DMS 273 (cell line): ENCODE measurements around the gene ICOSLG.
"Not testable (repeated sequence)": the region's sequence is repeated elsewhere in the genome, so short reads cannot be mapped to it uniquely, and the experiment has no call there.

Source experiments
- DNase-seq: peaks from one replicate; lab custom pipeline; 2025; ENCODE audit not compliant: unreplicated experiment; lab: John Stamatoyannopoulos, UW

ICOSLG gene

DNA sequence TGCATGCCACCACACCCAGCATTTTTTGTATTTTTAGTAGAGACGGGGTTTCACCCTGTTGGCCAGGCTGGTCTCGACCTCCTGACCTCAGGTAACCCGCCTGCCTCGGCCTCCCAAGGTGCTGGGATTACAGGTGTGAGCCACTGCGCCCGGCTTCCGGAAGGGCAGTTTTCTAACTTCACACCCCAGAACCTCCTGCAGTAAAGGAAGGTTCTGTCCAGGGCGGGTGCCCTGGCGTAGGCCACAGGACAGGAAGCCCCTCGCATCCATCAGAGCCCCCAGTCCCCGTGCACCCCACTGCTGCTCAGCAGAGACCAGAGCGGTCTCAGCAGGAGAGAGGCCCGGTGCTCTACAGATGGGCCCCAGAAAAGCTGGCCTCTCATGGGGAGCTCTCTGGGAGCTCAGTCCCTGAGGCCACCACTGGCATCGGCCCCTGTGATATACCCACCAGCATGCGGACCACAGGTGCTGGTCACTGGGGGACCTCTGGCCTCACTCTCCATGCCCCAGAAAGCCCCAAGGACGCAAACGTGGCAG is 25.1 kb upstream of the ICOSLG start:
- no peak for DNase-seq

DNA sequence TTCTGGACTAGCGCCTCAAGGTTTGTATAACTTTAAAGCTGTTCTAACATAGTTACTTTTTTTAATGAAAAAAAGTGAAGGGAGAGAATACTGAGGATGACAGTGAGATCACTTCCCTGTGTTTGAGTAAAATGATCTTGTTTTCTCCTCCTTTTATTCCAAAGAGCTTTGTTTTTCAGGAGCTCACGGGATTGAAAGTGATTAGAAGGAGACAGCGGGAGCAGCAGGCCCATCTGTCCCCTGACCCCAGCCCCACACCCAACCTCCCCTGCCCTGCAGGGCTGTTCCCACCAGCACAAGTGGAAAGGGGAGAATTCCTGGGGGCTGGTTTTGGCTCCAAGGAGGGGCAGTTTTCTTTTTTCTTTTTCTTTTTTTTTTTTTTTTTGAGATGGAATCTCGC is 23.0 kb upstream of the ICOSLG start:
- DNase-seq, result no peak

DNA sequence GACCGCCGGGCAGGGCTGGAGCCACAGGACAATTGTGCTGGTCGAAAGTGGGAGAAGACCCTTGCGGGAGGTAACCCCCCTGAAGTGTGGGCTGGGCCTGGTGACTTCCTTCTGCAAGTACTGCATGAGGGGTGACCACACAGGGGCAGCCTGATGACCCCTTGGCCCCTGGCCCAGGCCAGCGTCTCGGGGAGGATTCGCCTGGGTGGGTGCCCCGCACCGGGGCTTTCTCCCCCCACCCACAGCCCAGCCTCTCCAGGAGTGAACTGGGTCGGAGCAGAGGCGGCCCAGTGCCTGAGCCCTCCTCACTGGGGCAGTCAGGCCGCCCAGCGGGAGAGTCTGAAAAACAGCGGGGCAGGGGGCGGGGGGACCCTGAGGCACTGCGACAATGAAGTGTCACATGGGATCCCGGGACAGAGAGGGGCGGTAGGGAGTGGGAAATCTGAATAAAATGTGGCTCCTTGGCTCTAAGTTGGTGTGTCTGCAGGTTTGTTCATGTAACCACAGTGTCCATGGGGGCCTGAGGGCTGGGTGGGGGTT is 22.5 kb upstream of the ICOSLG start:
- DNase-seq, result no peak

DNA sequence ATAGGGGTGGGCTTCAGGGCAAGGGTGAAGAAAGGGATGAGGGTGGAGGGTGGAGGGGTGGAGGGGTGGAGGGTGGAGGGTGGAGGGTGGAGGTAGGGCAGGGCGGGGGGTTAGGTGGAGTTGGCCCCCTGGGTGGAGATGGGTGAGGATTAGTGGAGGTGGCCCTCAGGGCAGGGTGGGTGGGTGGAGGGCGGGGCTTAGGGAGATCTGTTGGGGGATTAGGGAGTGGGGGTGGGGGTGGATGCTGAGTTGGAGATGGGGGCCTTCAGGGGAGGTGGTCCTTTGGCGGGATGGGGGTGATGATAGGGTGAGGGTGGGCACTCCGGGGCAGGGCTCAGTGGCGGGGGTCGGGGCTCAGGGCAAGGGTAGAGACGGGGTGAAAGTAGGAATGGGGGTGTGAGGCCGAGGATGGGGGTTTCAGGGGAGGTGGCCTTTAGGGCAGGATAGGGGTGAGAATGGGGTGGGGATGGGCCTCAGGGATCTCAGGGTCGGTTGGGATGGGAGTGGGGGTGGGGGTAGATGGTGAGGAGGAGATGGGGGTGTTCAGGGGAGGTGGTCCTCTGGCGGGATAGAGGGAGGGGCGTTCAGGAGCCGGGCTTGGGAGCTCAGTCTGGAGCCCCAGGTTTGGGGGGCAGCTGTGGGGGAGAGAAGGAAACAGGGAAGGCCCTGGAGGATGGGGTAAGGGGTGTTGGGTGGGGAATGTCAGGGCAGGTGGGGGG is 21.8 kb upstream of the ICOSLG start:
- no peak for DNase-seq

DNA sequence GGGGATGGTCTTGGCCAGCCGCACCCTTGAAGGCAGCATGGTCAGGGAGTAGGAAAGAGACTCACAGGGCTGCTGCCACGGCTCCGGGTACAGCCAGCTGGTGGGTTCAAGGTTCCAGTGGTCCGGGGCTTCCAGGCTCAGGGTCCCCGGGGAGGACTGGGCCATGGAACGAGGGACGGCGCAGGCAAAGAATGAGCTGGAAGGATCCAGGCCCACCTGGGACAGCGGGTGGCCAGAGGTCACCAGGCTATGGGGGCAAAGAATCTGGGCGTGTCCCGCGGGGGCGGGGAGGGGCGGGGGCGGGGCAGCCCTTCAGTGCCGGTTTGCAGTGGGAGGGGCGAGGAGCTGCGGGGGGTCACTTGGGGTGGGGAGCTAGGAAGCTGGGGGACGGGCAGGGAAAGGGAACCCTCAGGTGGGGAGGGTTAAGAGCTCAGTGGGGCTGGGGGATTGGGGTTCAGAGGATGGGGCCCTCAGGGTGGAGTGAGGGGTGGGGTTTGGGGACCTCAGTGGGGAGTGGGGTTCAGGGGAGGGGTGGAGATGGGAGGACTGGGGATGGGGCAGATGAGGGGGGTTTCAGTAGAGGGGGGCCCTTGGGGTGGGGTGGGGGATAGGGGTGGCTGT is 21.0 kb upstream of the ICOSLG start, which contains the start of gene DNMT3L:
DNMT3L (minus strand) TSS at position 223 of the 621 bp plus-strand sequence. CDS start 638 bp downstream, outside the sequence.
- DNase-seq, result no peak

DNA sequence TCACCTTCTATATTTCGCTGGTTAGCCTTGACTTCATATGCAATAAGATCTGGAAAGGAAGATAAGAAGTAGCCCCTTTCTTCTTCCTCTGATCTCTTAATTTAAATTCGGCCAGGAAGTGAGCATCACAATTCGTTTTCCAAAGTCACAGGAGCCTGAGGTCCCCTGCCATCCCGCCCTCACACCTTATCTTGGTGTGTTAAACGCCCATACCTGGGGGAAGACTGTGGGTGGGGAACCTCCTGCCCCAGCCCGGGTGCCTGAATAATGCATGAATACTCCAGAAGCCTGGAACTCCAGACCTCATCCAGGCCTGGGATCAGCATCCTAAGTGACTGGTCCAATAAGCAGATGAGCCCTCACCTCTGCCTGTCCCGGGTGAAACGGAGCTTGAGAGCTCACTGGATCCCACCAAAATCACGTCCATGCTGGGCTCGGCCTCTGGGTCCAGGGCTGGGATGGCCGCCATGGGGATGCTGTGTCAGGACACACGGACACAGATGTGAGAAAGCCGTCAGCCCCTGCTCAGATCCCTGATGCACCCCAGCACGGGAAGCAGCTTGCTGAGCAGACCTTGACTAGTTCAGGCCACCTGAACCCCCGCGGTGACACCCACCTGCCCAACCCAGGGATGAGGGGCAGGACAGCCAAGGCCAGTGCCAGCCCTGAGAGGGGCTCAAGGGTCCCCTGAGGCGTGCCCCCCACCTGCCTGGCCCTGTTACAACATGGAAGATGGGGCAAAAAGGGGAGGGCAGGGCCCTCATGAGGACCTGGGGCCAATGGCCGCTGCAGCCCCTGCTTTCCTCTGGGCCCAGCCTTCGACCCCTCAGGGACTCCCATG is 20.3 kb upstream of the ICOSLG start:
- DNase-seq, result no peak

DNA sequence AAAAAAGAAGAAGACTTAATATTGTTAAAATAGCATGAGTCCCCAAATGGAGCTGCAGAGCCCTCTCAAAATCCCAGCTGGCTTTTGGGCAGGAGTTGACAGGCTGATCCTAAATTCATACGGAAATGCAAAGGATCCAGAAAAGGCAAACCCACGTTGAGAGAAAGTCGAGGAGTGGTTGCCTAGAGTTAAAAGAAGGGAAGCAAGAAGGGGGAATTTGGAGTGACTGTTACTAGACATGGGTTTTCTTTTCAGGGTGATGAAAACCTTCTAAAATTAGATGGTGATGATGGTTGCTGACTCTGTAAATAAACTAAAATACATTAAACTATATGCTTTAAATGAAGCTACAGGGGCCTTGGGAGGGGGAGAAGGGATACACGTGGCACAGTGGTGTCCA is 19.3 kb upstream of the ICOSLG start:
- DNase-seq, result no peak

DNA sequence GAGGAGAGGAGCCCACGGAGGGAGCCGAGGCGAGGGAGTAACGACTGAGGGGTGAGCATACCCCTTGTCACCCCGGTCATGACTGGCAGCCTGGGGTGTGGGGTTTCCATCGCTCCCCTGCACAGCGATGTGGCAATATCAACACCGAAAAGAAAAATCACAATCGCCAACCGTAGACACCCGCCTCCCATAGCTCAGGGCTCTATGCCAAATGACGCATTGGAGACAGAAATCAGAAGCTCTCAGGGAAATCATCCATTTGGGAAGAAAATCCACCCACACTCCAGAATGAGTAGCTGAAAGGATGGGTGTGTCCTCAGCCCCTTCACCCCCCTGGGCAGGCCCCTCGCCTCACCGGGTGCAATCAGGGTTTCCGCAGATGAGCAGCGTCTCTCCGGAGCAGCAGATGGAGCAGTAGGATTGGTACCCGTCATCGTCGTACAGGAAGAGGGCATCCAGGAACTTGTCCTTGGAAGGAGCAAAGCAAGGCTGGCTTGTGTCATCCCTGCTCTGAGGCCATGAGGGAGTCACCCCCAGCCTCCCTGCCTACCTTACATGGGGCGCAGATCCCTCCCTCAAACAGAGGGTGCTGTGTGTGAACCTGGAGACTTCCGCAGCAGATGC is 18.5 kb upstream of the ICOSLG start:
- peak; percentile 40 for DNase-seq

DNA sequence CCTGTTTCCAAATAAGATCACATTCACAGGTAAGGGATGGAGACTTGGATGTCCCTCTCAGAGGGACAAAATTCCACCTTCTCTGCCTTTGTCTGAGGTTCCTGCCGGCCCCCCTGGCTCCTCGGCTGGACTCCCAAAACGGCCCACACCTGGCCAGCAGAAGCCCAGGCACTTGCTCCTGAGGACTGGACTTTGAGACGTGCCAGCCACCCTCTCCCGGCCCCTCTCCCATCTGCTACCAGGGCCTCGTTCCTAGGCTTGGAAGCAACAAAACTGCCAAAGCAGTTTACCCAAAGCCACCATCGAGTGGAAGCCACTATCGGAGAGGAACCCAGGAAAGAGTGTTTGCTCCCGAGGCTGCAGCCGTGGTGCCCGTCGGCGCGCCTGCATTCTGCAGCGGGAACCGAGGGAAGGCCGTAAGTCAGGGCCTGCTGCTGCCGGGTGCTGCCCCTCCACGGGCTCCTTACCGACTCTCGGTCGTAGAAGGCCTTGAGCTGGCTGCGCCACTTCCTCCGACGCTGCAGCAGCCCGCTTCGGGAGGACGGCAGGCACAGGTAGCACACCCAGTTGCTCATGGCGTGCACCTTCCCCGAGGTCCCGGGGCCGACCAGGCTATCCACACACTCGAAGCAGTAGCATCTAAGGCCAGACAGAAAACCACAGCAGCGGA is 17.4 kb upstream of the ICOSLG start:
- no peak for DNase-seq

DNA sequence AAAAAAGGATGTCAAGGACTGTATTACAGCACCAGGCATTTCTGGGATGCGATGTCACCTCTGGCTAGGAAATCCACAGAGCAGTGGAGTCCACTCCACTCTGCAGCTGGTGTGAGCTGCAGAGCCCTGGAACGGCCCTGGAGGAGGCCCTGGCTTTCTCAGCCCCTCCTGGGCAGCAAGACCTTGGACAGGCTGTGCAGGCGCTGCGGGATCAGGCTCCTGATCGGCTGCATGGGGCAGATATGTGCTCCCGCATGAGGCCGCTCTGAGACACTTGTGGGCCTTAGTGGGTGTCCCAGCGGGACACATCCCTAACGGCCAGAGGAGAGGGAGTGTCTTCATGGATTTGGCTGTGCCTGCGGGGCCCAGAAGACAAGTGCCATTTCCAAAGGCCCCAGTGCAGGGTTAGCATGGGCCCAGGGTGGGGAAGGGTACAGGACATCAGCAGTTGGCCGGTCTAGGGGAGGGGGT is 14.8 kb upstream of the ICOSLG start:
- DNase-seq, result no peak

DNA sequence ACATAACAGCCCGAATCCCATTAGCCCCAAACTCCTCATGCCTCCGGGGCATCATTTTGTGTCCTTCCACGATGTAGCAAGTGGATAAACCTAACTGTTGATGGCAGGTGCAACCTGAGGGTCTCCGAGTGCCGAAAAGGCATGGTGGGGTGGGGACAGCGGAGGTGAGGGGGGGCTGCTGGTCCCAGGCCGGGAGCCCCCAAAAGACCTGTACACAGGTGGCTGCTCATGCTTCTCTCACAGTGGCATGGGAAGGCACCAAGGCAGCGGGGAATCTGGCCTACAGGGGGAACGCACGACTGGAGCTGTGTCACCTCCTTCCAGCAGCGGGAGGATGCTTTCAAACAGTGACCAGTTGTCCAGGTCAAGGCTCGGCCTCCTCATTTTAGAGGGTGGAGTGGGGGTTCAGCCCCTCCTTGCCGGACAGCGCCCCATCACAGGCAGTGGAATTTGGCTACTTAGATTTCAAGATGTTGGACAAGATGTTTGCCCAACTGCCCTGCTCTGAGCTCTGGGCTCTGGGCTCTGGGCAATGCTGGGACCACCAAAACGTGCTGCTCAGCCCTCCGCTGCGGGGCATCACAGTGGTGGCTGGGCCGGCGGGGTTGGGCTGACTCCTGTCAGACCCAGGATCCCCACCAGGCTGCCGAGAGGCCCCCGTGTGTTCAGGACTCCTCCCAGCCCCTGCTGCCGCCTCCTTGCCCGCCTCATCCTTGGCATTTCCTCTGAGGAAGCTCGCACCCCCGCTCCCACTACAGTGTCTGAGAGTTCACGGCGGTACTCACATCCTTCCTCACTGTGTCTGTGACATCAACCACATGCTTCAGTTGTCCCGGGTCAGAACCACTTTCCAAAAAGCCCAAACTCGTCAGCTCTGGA is 13.3 kb upstream of the ICOSLG start:
- DNase-seq, result no peak

DNA sequence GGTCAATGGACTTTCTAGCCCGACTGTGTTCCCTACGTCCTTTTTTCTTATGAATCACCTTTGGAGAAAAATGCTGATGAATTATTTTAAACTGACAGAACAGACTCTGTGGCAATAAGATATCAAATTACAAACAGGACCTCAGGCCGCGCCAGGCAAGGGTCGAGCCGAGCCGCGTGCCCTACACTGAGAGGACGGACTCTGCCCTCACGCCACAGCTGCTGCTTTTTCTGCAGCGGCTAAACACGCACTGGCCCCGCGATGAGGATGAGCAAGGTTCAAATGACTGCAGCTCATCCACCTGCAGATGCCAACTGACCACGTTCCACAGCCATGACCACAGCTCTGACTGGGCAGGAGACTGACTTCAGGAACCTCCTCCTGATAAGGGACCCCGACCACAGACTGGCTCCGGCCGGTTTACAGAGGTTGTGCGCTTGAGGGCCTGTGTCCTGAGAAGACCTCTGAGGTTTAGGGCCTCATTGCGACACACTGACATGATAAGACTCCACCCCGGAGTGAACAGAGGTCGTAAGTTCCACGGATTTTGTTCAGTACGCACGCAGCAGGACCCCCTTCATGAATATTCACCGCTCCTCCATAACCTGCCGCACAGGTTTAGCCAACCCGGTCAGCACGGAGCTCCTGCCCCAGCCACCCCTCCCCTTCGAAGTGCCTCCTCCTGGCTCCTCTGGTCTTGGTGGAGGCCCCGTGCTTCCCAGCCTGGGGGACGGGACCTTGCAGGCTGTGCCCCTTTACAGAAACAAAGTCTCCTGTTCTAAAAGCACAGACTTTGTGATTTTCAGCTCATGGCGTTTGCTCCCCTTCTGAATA is 8.7 kb upstream of the ICOSLG start:
- DNase-seq, result not testable (repeated sequence)

DNA sequence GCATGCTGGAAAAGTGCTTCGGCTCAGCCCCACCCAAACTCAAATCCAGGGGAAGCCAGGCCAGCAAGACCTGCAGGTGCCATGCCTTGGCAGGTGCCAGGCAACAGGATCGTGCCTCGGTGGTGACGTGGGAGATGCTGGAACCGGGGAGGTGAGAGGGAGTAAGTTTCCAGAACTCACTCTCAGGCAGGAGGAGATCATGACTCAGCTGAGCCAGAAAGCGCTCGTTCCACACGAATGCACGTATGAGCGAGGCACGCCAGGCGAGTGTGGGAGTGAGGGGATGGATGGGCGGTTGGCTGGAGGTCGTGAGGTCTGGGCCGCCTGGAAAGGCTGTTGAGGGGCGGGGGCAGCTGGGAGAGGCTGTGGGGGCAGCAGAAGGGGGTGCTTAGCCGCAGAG is 7.2 kb upstream of the ICOSLG start:
- DNase-seq, result not testable (repeated sequence)

DNA sequence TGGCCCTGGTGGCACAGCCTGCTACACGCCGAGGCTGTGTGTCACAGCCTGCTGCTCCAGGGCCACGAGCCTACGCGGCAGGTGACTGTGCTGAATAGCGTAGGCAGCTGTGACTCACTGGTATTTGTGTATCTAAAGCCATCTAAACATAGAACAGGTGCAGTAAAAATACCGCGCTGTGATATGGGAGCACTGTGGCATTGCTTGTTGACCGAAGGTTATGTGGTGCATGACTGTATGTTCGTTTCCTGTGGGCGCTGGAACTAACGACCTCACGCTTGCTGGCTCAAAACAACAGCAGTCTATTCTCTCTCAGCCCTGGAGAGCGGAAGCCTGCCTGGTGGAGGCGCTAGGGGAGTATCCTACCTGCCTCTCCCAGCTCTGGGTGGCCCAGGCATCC is 3.2 kb upstream of the ICOSLG start:
- not testable (repeated sequence) for DNase-seq

DNA sequence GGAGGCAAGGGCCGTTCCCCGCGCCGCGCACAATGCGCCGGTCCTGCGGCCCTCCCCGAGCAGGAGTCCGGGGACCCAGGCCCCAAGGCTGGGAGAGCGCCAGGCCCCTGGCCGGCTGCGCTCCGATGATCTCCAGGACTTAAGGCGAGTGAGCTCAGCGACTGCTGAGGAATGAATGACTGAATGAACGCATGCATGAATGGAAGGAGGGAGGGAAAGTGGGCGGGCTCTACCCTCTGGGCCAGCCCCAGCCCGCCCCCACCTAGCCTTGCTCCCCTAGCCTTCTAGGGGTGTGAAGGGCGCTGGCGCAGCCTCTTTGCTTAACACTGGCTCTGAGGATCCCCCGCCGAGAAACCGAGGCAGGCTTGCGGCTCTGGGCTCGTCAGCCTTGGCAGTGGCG is 538 bp upstream of the ICOSLG start:
- not testable (repeated sequence) for DNase-seq

DNA sequence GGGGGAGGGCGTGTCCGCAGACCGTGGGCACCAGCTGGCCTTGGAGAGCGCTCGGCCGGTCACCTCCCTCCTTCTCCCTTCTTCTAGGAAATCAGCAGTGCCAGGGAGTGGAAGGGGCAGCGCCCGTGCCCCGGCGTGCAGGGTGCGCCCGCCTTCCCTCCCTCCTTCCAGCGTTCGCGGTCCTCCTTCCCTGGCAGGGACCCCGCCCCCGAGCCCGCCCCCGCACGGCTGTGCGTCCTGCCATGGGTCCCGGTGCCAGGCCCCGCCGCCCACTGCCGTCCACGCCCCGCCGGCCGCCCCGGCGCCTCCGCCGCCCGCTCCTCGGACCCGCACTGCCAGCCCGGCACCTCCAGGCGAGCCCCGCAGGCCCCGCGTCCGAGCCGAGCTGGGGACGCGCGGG is 390 bp downstream of the ICOSLG start:
- DNase-seq, result not testable (repeated sequence)

DNA sequence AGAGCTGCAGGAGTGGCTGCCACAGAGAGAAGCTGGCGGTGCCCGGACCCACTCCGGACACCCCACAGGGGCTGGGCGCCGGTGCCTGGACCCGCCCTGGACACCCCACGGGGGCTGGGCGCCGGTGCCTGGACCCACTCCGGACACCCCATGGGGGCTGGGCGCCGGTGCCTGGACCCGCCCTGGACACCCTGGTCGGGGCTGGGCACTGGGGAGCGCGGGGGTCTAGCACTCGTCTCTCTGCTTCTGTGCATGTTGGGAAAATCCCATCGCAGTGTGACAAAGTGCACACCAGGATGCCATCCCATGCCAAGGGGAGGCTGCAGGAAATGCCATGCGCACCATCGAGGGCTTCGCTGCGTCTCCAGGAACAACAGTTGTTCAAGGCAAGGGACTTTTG is 11.2 kb downstream of the ICOSLG start:
- not testable (repeated sequence) for DNase-seq

DNA sequence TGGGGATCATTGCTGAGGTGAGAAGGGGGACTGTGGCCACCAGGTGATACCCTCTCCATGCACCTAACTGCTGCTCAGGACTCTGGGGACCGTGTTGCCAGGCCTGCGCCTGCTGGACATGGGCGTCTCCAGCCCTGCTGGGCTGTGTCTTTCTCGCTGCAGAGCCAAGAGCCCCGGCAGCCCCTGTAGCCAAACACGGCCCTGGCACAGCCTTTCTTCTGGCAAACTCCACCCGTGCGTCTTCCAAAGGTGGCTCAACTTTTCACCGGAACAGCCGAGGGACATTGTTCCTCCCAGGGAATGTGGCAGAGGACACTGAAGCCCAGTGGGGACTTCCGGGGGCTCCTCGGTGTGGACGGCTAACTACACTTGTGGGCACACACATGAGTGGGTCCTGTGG is 12.6 kb downstream of the ICOSLG start:
- DNase-seq, result not testable (repeated sequence)
